Measurements from ENCODE around the gene SPATS1. TPM values are rescaled to one million over a fixed set of nuclear protein-coding genes. Genes with fewer than 3 reads are reported as not detected.

Gene SPATS1, protein sequence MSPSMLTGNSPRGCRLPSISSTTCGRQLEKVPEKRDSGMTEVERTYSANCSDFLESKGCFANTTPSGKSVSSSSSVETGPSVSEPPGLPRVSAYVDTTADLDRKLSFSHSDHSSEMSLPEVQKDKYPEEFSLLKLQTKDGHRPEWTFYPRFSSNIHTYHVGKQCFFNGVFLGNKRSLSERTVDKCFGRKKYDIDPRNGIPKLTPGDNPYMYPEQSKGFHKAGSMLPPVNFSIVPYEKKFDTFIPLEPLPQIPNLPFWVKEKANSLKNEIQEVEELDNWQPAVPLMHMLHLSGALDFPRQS
- not detected for total RNA-seq
- polyA plus RNA-seq: not detected
- long read RNA-seq, donor 1: 0 reads
- long read RNA-seq, donor 2: 0 reads
- long read RNA-seq, donor 3: 0 reads

DNA sequence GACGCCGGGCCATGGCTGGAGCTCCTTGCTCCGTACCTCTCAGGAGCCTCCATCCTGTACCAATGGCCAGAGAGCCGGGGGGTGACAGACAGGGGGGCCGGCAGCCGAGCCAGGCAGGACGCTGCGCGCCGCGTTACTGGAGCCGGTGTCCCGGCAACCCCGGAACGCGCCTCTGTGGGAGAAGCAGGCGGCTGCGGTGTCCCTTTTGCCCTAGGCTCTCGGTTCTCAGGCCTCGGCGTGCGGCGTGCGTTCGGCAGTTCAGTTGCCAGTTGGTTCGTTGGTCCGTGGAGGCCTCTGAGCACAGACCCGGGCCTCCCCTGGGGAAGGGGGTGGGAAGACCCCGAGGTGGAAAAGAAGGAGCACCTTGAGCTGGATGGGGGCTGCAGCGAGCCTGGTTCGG, at the start of gene SPATS1:
TSS of gene SPATS1 (plus strand) at position 162 of the 400 bp plus-strand sequence. CDS start 446 bp downstream, outside the sequence.
- Histone ChIP-seq H3K9me3 (no peaks in the 10 kb centered on the region), H3K36me3 (no peaks in the 10 kb centered on the region), H3K4me1 (peaks cover 0 to 12% (median 5%) of the 10 kb centered on the region in 12 donors), H3K4me3 (peak within 1 kb of the TSS; percentile 8 to 53 (median 36)), H3K27ac (peak within 1 kb of the TSS in 1 of 12 donors; percentile 42), H3K27me3 (peaks cover 0 to 21% (median 0%) of the 10 kb centered on the region in 9 donors)
- WGBS, 4 donors: 4 to 7% (median 6%) methylated on average over 27 to 31 of the region's 31 CpGs
- ATAC-seq (peak; percentile 34 to 68 (median 48)), DNase-seq (peak; percentile 16 to 72 (median 31))
- no peak for TF ChIP-seq POLR2A (IDR thresholded peaks at IDR 0.05)
- TF ChIP-seq, protein P1, sequence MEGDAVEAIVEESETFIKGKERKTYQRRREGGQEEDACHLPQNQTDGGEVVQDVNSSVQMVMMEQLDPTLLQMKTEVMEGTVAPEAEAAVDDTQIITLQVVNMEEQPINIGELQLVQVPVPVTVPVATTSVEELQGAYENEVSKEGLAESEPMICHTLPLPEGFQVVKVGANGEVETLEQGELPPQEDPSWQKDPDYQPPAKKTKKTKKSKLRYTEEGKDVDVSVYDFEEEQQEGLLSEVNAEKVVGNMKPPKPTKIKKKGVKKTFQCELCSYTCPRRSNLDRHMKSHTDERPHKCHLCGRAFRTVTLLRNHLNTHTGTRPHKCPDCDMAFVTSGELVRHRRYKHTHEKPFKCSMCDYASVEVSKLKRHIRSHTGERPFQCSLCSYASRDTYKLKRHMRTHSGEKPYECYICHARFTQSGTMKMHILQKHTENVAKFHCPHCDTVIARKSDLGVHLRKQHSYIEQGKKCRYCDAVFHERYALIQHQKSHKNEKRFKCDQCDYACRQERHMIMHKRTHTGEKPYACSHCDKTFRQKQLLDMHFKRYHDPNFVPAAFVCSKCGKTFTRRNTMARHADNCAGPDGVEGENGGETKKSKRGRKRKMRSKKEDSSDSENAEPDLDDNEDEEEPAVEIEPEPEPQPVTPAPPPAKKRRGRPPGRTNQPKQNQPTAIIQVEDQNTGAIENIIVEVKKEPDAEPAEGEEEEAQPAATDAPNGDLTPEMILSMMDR (IDR thresholded peaks at IDR 0.05): no peak
- intact Hi-C loops (cut with DNase I): loop anchor here in 1 of 10 donors (5.0 kb wide), 1 partner anchor 190 kb away; no protein-coding TSS in a partner anchor

DNA sequence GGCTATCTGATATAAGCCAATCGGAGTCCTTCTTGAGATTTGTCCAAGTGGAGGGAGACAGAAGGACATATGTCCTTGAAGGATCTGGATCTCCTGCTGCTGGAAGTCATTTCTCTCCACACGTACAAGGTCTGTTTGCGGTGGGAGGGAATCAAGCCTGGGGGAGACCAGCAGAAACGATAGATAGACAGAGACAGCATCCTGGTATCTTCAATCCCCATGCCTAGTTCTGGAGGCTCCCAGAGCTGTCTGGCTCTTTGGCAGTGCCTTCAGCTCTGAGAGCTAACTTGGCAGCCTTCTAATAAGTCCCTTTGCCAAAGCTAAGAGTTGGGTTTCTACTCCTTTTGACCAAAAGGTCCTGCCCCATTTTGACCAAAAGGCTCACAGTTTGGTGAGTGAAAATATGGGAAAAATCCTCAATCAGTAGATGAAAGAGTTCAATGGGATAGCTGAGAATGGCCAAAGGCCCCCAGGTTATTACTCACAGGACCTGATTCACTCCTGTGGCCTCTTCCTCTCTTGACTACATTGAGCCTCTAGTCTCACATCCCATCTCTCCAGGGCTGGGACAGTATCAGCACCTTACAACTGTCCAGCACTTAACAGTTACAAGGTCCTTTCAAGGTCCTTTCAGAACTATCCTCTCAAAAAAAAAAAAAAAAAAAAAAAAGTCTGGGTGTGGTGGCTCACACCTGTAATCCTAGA, 49.6 kb upstream of the SPATS1 start:
- DNase-seq (no peak), ATAC-seq (no peak)
- H3K9me3 ChIP-seq: no peaks in the 10 kb centered on the region
- TF ChIP-seq POLR2A (IDR thresholded peaks at IDR 0.05): no peak
- TF ChIP-seq, protein P1 (IDR thresholded peaks at IDR 0.05): no peak
- WGBS, 4 donors: 76 to 92% (median 80%) methylated on average over 4 of the region's 4 CpGs
- intact Hi-C loops (cut with DNase I): no loop called here
- no peak overlapping the region for H3K27ac ChIP-seq
- H3K27me3 ChIP-seq: peaks cover 29 to 94% (median 70%) of the 10 kb centered on the region in 9 donors
- H3K36me3 ChIP-seq: no peaks in the 10 kb centered on the region
- H3K4me1 ChIP-seq: peaks cover 0 to 15% (median 10%) of the 10 kb centered on the region in 12 donors
- no peak overlapping the region for H3K4me3 ChIP-seq

DNA sequence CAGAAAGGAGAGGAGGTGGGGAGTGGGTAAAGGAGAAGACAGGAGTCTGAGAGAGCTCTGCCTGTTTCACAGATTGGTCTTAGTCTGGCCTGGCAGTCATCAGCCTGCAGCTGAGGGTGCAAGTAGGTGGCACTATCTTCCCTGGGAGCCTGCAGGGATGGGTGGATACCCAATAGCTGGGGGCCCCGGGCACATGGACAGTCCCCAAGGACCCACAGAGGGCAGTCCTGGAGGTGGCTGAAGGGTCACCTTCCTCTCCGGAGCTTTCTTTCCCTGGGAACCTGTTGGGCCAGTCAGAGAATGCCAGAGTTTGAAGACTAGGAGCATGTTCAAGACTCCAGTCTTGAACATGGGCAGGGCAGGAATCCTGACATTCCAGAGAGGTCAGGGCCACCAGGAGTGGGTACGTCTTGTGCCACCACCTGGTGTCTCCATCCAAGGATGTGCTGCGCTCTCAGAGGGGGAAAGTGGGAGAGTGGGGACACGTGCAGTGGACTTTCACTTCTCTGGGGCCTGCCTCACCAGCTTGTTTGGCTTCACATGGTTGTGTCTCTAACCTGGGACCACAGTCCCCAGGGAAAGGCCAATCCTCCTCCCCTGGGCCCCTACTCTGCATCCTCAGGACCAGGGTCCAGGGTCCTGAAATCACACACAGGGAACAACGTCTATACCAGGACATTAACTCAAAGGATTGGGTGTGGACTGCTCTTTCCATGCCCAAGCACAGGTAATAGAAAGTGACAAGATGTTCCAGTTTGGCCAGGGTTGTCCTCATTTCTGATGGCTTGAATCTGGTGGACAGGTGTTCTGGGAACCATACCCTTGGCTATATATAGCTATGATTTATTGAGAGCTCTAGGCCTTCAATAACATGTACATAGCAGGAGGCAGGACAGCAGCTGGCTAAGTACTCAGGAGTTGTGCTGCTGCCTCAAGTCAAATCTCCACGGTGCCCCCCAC, 47.3 kb upstream of the SPATS1 start:
- DNase-seq (peak in 1 of 5 donors; percentile 18), ATAC-seq (no peak)
- no peaks in the 10 kb centered on the region for H3K9me3 ChIP-seq
- TF ChIP-seq, protein P1 (IDR thresholded peaks at IDR 0.05): no peak
- no peak for TF ChIP-seq POLR2A (IDR thresholded peaks at IDR 0.05)
- intact Hi-C loops (cut with DNase I): no loop called here
- peaks cover 22 to 78% (median 60%) of the 10 kb centered on the region in 9 donors for H3K27me3 ChIP-seq
- H3K36me3 ChIP-seq: peaks cover 0 to 2% (median 0%) of the 10 kb centered on the region in 9 donors
- 66 to 74% (median 70%) methylated on average over 7 of the region's 7 CpGs for WGBS, 4 donors
- no peak overlapping the region for H3K27ac ChIP-seq
- H3K4me3 ChIP-seq: no peak overlapping the region
- H3K4me1 ChIP-seq: peaks cover 0 to 18% (median 13%) of the 10 kb centered on the region in 12 donors

Data from heart left ventricle (tissue), 16 donors.